CD8-positive, alpha-beta memory T cell (primary cell): Measurements from ENCODE around the gene PLA2G15. TPM values are rescaled to one million over a fixed set of nuclear protein-coding genes. Genes with fewer than 3 reads are reported as not detected.

Experiments used
- CTCF ChIA-PET: fragments of 350-600 bp; sonication (Branson Sonifier 250); formaldehyde crosslinking; loops from one replicate; lab custom pipeline; 2021; ENCODE audit warnings: antibody characterized with exemption; lab: Charles Lee
- POLR2A ChIA-PET: fragments of 350-600 bp; sonication (Branson Sonifier 250); formaldehyde crosslinking; loops from one replicate; lab custom pipeline; 2021; ENCODE audit warnings: antibody characterized with exemption; lab: Charles Lee
- DNase-seq, 5 donors: peaks; one replicate each; pipeline versions ENCODE4 v3.0.0 to v3.0.0-alpha.2; 2020 to 2022; ENCODE audit warnings: mixed read lengths in 1 of 5
- H3K27ac ChIP-seq: one replicate; pipeline ENCODE4 v1.7.0; 2013; ENCODE audit warnings: low read depth, mild to moderate bottlenecking, low read length, moderate library complexity
- H3K27me3 ChIP-seq: 2 replicates; pipeline ENCODE4 v1.7.0; 2013; ENCODE audit warnings: low read length, mild to moderate bottlenecking; ENCODE audit not compliant: insufficient read depth, poor library complexity, severe bottlenecking
- H3K36me3 ChIP-seq: 2 replicates; pipeline ENCODE4 v1.7.0; 2013; ENCODE audit warnings: mild to moderate bottlenecking, low read length, moderate library complexity; ENCODE audit not compliant: insufficient read depth
- H3K4me1 ChIP-seq: 2 replicates; pipeline ENCODE4 v1.7.0; 2013; ENCODE audit warnings: mild to moderate bottlenecking, low read length, moderate library complexity; ENCODE audit not compliant: insufficient read depth
- H3K4me3 ChIP-seq: 2 replicates; pipeline ENCODE4 v1.7.0; 2013; ENCODE audit warnings: mild to moderate bottlenecking, low read length
- H3K9me3 ChIP-seq: 2 replicates; pipeline ENCODE4 v1.7.0; 2013; ENCODE audit warnings: mild to moderate bottlenecking, low read length
- H3K27ac Mint-ChIP-seq, 8 donors: one replicate each; pipeline ENCODE4 v1.8.0; 2020 to 2021; ENCODE audit warnings: mixed read lengths in 8 of 8, mild to moderate bottlenecking in 6 of 8, inconsistent platforms in 3 of 8, moderate library complexity in 3 of 8
- H3K27me3 Mint-ChIP-seq, 2 donors: one replicate each; pipeline ENCODE4 v1.8.0; 2020 to 2021; ENCODE audit warnings: mixed read lengths in 2 of 2, mild to moderate bottlenecking in 1 of 2, moderate library complexity in 1 of 2
- H3K36me3 Mint-ChIP-seq, 3 donors: one replicate each; pipeline ENCODE4 v1.8.0; 2020 to 2021; ENCODE audit warnings: mixed read lengths in 3 of 3, inconsistent platforms in 1 of 3, mild to moderate bottlenecking in 1 of 3
- H3K4me1 Mint-ChIP-seq, 3 donors: one replicate each; pipeline ENCODE4 v1.8.0; 2020 to 2021; ENCODE audit warnings: mixed read lengths in 3 of 3, inconsistent platforms in 1 of 3, mild to moderate bottlenecking in 1 of 3
- H3K4me3 Mint-ChIP-seq, 7 donors: one replicate each; pipeline ENCODE4 v1.8.0; 2020 to 2021; ENCODE audit warnings: mixed read lengths in 7 of 7, mild to moderate bottlenecking in 6 of 7, moderate library complexity in 4 of 7, inconsistent platforms in 2 of 7
- H3K9me3 Mint-ChIP-seq, 5 donors: one replicate each; pipeline ENCODE4 v1.8.0; 2020 to 2022; ENCODE audit warnings: mixed read lengths in 5 of 5, mild to moderate bottlenecking in 3 of 5, moderate library complexity in 2 of 5, inconsistent platforms in 1 of 5
- polyA plus RNA-seq: library from polyadenylated mRNA; unstranded; fragments of 300-500 nt; fragmentation: Illumina TruSeq; gene quantifications from one replicate; pipeline ENCODE4 v1.2.3, GENCODE V29; 2021
- total RNA-seq, 2 experiments: library from RNA; stranded (reverse); gene quantifications; one replicate each; pipeline ENCODE4 v1.2.3, GENCODE V29; 2021

Gene PLA2G15
- total and polyA plus RNA-seq, 3 experiments from 2014 or later: 9.0 to 11.0 (median 9.4) TPM

GRCh38 chr16:68246121-68246520 lies 948 bp downstream of the PLA2G15 start:
- H3K9me3 Mint-ChIP-seq: no peaks in the 10 kb centered on the region
- H3K4me1 ChIP-seq: peaks cover 19% of the 10 kb centered on the region
- H3K4me3 Mint-ChIP-seq: peak overlapping the region; percentile 97 to 99 (median 98)
- no peaks in the 10 kb centered on the region for H3K27me3 ChIP-seq
- peaks cover 0 to 22% (median 2%) of the 10 kb centered on the region in 3 donors for H3K36me3 Mint-ChIP-seq
- H3K27ac ChIP-seq: no peak overlapping the region
- no peaks in the 10 kb centered on the region for H3K36me3 ChIP-seq
- H3K27ac Mint-ChIP-seq: peak overlapping the region in 5 of 8 donors; percentile 35 to 72 (median 54)
- DNase-seq: no peak
- no peaks in the 10 kb centered on the region for H3K9me3 ChIP-seq
- ChIA-PET POLR2A (interaction anchor here (0.9 kb wide), 1 partner anchor 11 kb away, joined by 4 read pairs; the partner anchor contains the start of gene ESRP2), CTCF (interaction anchor here (1.4 to 5.5 kb wide), 4 partner anchors 9 to 83 kb away, joined by 3 to 42 read pairs (median 13); partner anchors contain the start of gene SLC7A6)
- peaks cover 19 to 38% (median 23%) of the 10 kb centered on the region in 3 donors for H3K4me1 Mint-ChIP-seq
- peak overlapping the region; percentile 98 for H3K4me3 ChIP-seq
- no peaks in the 10 kb centered on the region for H3K27me3 Mint-ChIP-seq

- POLR2A ChIA-PET: no interaction called here
- peaks cover 19 to 38% (median 23%) of the 10 kb centered on the region in 3 donors for H3K4me1 Mint-ChIP-seq
- no peaks in the 10 kb centered on the region for H3K27me3 Mint-ChIP-seq
Measured at GRCh38 chr16:68246666-68247065, 1.5 kb downstream of the PLA2G15 start.

GRCh38 chr16:68247400-68247799 lies 2.2 kb downstream of the PLA2G15 start:
- ChIA-PET POLR2A (no interaction called here), CTCF (interaction anchor here (1.1 to 5.5 kb wide), 2 partner anchors 13 to 82 kb away, joined by 4 to 42 read pairs; no protein-coding TSS in a partner anchor)
- Mint-ChIP-seq H3K9me3 (no peaks in the 10 kb centered on the region), H3K4me3 (peak overlapping the region in 2 of 7 donors; percentile 64 to 97), H3K27ac (peak overlapping the region in 1 of 8 donors; percentile 66), H3K4me1 (peaks cover 19 to 38% (median 25%) of the 10 kb centered on the region in 3 donors), H3K27me3 (no peaks in the 10 kb centered on the region), H3K36me3 (peaks cover 0 to 29% (median 2%) of the 10 kb centered on the region in 3 donors)
- Histone ChIP-seq H3K27me3 (no peaks in the 10 kb centered on the region), H3K4me1 (peaks cover 19% of the 10 kb centered on the region), H3K9me3 (no peaks in the 10 kb centered on the region), H3K27ac (no peak overlapping the region), H3K4me3 (no peak overlapping the region), H3K36me3 (no peaks in the 10 kb centered on the region)
- no peak for DNase-seq

More at GRCh38 chr16:68246666-68247065, 1.5 kb downstream of the PLA2G15 start:
- no peaks in the 10 kb centered on the region for H3K27me3 ChIP-seq
- peaks cover 0 to 24% (median 2%) of the 10 kb centered on the region in 3 donors for H3K36me3 Mint-ChIP-seq
- DNase-seq: no peak
- no peak overlapping the region for H3K4me3 ChIP-seq
- H3K27ac ChIP-seq: no peak overlapping the region
- H3K9me3 ChIP-seq: no peaks in the 10 kb centered on the region
- no peaks in the 10 kb centered on the region for H3K9me3 Mint-ChIP-seq
- H3K4me1 ChIP-seq: peaks cover 19% of the 10 kb centered on the region
- CTCF ChIA-PET: interaction anchor here (1.4 to 5.5 kb wide), 3 partner anchors 9 to 82 kb away, joined by 3 to 42 read pairs (median 18); no protein-coding TSS in a partner anchor
- peak overlapping the region in 6 of 7 donors; percentile 97 to 99 (median 98) for H3K4me3 Mint-ChIP-seq
- no peaks in the 10 kb centered on the region for H3K36me3 ChIP-seq
- H3K27ac Mint-ChIP-seq: peak overlapping the region in 2 of 8 donors; percentile 42 to 72

GRCh38 chr16:68247932-68248331 lies 2.8 kb downstream of the PLA2G15 start:
- H3K4me3 Mint-ChIP-seq: peak overlapping the region in 3 of 7 donors; percentile 25 to 59 (median 40)
- ChIA-PET POLR2A (no interaction called here), CTCF (interaction anchor here (0.7 to 1.5 kb wide), 3 partner anchors 14 to 81 kb away, joined by 3 to 6 read pairs (median 4); no protein-coding TSS in a partner anchor)
- H3K36me3 Mint-ChIP-seq: peaks cover 0 to 30% (median 2%) of the 10 kb centered on the region in 3 donors
- no peaks in the 10 kb centered on the region for H3K9me3 Mint-ChIP-seq
- Histone ChIP-seq H3K36me3 (no peaks in the 10 kb centered on the region), H3K9me3 (no peaks in the 10 kb centered on the region), H3K27ac (no peak overlapping the region), H3K4me1 (peaks cover 19% of the 10 kb centered on the region), H3K27me3 (no peaks in the 10 kb centered on the region), H3K4me3 (no peak overlapping the region)
- peak overlapping the region in 1 of 8 donors; percentile 78 for H3K27ac Mint-ChIP-seq
- H3K4me1 Mint-ChIP-seq: peaks cover 19 to 38% (median 25%) of the 10 kb centered on the region in 3 donors
- H3K27me3 Mint-ChIP-seq: no peaks in the 10 kb centered on the region
- no peak for DNase-seq

- Histone ChIP-seq H3K4me1 (peaks cover 16% of the 10 kb centered on the region), H3K27ac (no peak overlapping the region), H3K4me3 (no peak overlapping the region), H3K9me3 (no peaks in the 10 kb centered on the region), H3K36me3 (no peaks in the 10 kb centered on the region), H3K27me3 (no peaks in the 10 kb centered on the region)
- H3K9me3 Mint-ChIP-seq: no peaks in the 10 kb centered on the region
- peak overlapping the region in 2 of 8 donors; percentile 22 to 71 for H3K27ac Mint-ChIP-seq
- DNase-seq: no peak
- H3K4me1 Mint-ChIP-seq: peaks cover 19 to 35% (median 22%) of the 10 kb centered on the region in 3 donors
- ChIA-PET CTCF (interaction anchor here (1.3 to 1.5 kb wide), 3 partner anchors 9 to 80 kb away, joined by 3 to 6 read pairs (median 3); no protein-coding TSS in a partner anchor), POLR2A (interaction anchor here (0.6 kb wide), 1 partner anchor 277 kb away, joined by 3 read pairs; no protein-coding TSS in a partner anchor)
- H3K27me3 Mint-ChIP-seq: peaks cover 0 to 1% of the 10 kb centered on the region in 2 donors
- peak overlapping the region in 2 of 7 donors; percentile 48 to 75 for H3K4me3 Mint-ChIP-seq
- H3K36me3 Mint-ChIP-seq: peaks cover 0 to 38% (median 2%) of the 10 kb centered on the region in 3 donors
Measured at GRCh38 chr16:68249371-68249770, 4.2 kb downstream of the PLA2G15 start.

- peaks cover 9 to 23% (median 10%) of the 10 kb centered on the region in 3 donors for H3K4me1 Mint-ChIP-seq
- H3K27ac ChIP-seq: no peak overlapping the region
- H3K27ac Mint-ChIP-seq: no peak overlapping the region
- H3K27me3 ChIP-seq: no peaks in the 10 kb centered on the region
- H3K27me3 Mint-ChIP-seq: peaks cover 0 to 1% of the 10 kb centered on the region in 2 donors
- H3K9me3 Mint-ChIP-seq: no peaks in the 10 kb centered on the region
- H3K36me3 Mint-ChIP-seq: peaks cover 0 to 44% (median 2%) of the 10 kb centered on the region in 3 donors
- H3K4me1 ChIP-seq: peaks cover 5% of the 10 kb centered on the region
- ChIA-PET POLR2A (interaction anchor here (0.7 kb wide), 1 partner anchor 915 kb away, joined by 7 read pairs; no protein-coding TSS in a partner anchor), CTCF (interaction anchor here (1.3 to 2.5 kb wide), 3 partner anchors 10 to 76 kb away, joined by 4 to 9 read pairs (median 8); partner anchors contain the start of gene SLC7A6)
- no peak overlapping the region for H3K4me3 ChIP-seq
- H3K4me3 Mint-ChIP-seq: peak overlapping the region in 1 of 7 donors; percentile 54
- peaks cover 5% of the 10 kb centered on the region for H3K36me3 ChIP-seq
- no peaks in the 10 kb centered on the region for H3K9me3 ChIP-seq
- no peak for DNase-seq
Measured at GRCh38 chr16:68250951-68251350, 5.8 kb downstream of the PLA2G15 start.

GRCh38 chr16:68251832-68252231 lies 6.7 kb downstream of the PLA2G15 start:
- CTCF ChIA-PET: interaction anchor here (1.1 to 2.5 kb wide), 5 partner anchors 10 to 75 kb away, joined by 3 to 12 read pairs (median 8); partner anchors contain the start of gene SLC7A6
- POLR2A ChIA-PET: interaction anchor here (0.7 kb wide), 1 partner anchor 916 kb away, joined by 7 read pairs; no protein-coding TSS in a partner anchor

More at GRCh38 chr16:68251832-68252231, 6.7 kb downstream of the PLA2G15 start:
- Histone ChIP-seq H3K27me3 (no peaks in the 10 kb centered on the region), H3K4me3 (no peak overlapping the region), H3K4me1 (no peaks in the 10 kb centered on the region), H3K9me3 (no peaks in the 10 kb centered on the region), H3K36me3 (peaks cover 5% of the 10 kb centered on the region), H3K27ac (no peak overlapping the region)
- DNase-seq: no peak
- Mint-ChIP-seq H3K36me3 (peaks cover 0 to 50% (median 6%) of the 10 kb centered on the region in 3 donors), H3K4me3 (no peak overlapping the region), H3K27me3 (peaks cover 0 to 1% of the 10 kb centered on the region in 2 donors), H3K27ac (no peak overlapping the region), H3K4me1 (peaks cover under 1 to 14% (median 4%) of the 10 kb centered on the region in 3 donors), H3K9me3 (no peaks in the 10 kb centered on the region)
